K562 (cell line): ENCODE data around the gene PPRC1. TPM values are rescaled to one million over a fixed set of nuclear protein-coding genes. Genes with fewer than 3 reads are reported as not detected.

Source experiments
- ATAC-seq: fragments of 200-7000 bp; cut with Tn5 transposase; 3 replicates; pipeline ENCODE4 v1.9.1; 2020; ENCODE audit warnings: moderate library complexity
- BruUV-seq: library from RNA; stranded (reverse); fragments of 400-500 nt; replicated peaks from 2 replicates; lab custom pipeline; 2021; lab: Mats Ljungman, UMichigan
- CTCF ChIA-PET: fragments of 300-600 bp; formaldehyde crosslinking; extraction: SDS; loops from one replicate; lab custom pipeline; 2021; ENCODE audit warnings: low intra/inter-chr PET ratio; lab: Yijun Ruan, JAX
- POLR2A ChIA-PET: fragments of 300-600, 350-650 bp; sonication (Branson Sonifier 250); formaldehyde crosslinking; extraction: SDS; loops from one replicate; lab custom pipeline; 2021; ENCODE audit warnings: antibody characterized with exemption, inconsistent platforms; lab: Yijun Ruan, JAX
- DNase-seq, 4 experiments: peaks; one replicate each; pipeline versions ENCODE4 v3.0.0 to v3.0.0-alpha.2; 2011 to 2018; ENCODE audit warnings: low spot score in 3 of 4, mixed read lengths in 3 of 4; ENCODE audit errors: extremely low read depth in 1 of 4
- FAIRE-seq: peaks from 2 replicates; lab custom pipeline; 2011; peaks lifted over from hg19 to GRCh38; lab: Jason Lieb, UNC
- H2AFZ ChIP-seq: 2 replicates; pipeline ENCODE4 v1.6.0; 2011; ENCODE audit warnings: low read depth, low read length, control low read depth, inconsistent platforms
- H3K27ac ChIP-seq: fragments of 200-600 bp; 3 replicates; pipeline ENCODE4 v1.8.0; 2011; ENCODE audit warnings: low read depth, mild to moderate bottlenecking, control low read depth, inconsistent platforms, low read length, moderate library complexity, mixed read lengths; ENCODE audit errors: extremely low read depth
- H3K27me3 ChIP-seq, 2 experiments: fragments of 300-600 bp in 1 of 2; 2 replicates in 1 of 2; 3 replicates in 1 of 2; pipeline versions ENCODE4 v1.6.0 to v1.8.0; 2011; ENCODE audit warnings: inconsistent platforms in 2 of 2, low read length in 2 of 2, mild to moderate bottlenecking in 1 of 2, mixed read lengths in 1 of 2, moderate library complexity in 1 of 2; ENCODE audit not compliant: control insufficient read depth in 2 of 2, insufficient read depth in 2 of 2
- H3K36me3 ChIP-seq: fragments of 300-600 bp; 3 replicates; pipeline ENCODE4 v1.8.0; 2011; ENCODE audit warnings: mild to moderate bottlenecking, low read length, inconsistent platforms; ENCODE audit not compliant: control insufficient read depth, insufficient read depth
- H3K4me1 ChIP-seq, 2 experiments: fragments of 200-600 bp in 1 of 2; replicated peaks in 1 of 2; 2 replicates in 1 of 2; 3 replicates in 1 of 2; pipeline versions ENCODE4 v1.5.1 to v1.8.0; 2011; ENCODE audit warnings: inconsistent platforms in 2 of 2, low read length in 2 of 2, mild to moderate bottlenecking in 1 of 2, mixed read lengths in 1 of 2, moderate library complexity in 1 of 2; ENCODE audit not compliant: control insufficient read depth in 2 of 2, insufficient read depth in 2 of 2
- H3K4me2 ChIP-seq: 2 replicates; pipeline ENCODE4 v1.6.1; 2011; ENCODE audit warnings: low read length, control low read depth, inconsistent platforms, mixed read lengths; ENCODE audit not compliant: insufficient read depth
- H3K4me3 ChIP-seq: fragments of 200-600 bp; sonication (generic), shearing (Covaris generic); 2 replicates; pipeline ENCODE4 v1.5.1; 2016; ENCODE audit warnings: control low read depth, inconsistent platforms
- H3K79me2 ChIP-seq: fragments of 200-600 bp; 3 replicates; pipeline ENCODE4 v1.8.0; 2011; ENCODE audit warnings: low read length, inconsistent platforms; ENCODE audit not compliant: control insufficient read depth, insufficient read depth
- H3K9ac ChIP-seq, 2 experiments: 2 replicates each; pipeline versions ENCODE4 v1.6.0 to v1.6.1; 2011; ENCODE audit warnings: low read depth in 2 of 2, low read length in 2 of 2, control low read depth in 1 of 2, inconsistent platforms in 1 of 2, mild to moderate bottlenecking in 1 of 2, mixed read lengths in 1 of 2; ENCODE audit not compliant: insufficient read depth in 1 of 2
- H3K9me1 ChIP-seq: one replicate; pipeline ENCODE4 v1.6.0; 2011; ENCODE audit warnings: inconsistent platforms, mild to moderate bottlenecking, low read length, moderate library complexity; ENCODE audit not compliant: control insufficient read depth, insufficient read depth
- H3K9me3 ChIP-seq: replicated peaks from 2 replicates; pipeline ENCODE4 v1.5.1; 2011; ENCODE audit warnings: low read depth, low read length, inconsistent platforms; ENCODE audit not compliant: control insufficient read depth, insufficient read depth
- H4K20me1 ChIP-seq: replicated peaks from 2 replicates; pipeline ENCODE4 v1.6.1; 2011; ENCODE audit warnings: low read length, inconsistent platforms, mixed read lengths; ENCODE audit not compliant: control insufficient read depth, insufficient read depth
- BCLAF1 ChIP-seq, 2 experiments: fragments of 450-650 bp in 1 of 2; IDR thresholded peaks; 2 replicates each; pipeline ENCODE4 v1.6.1; 2011 to 2017; ENCODE audit warnings: low read depth in 2 of 2, antibody characterized with exemption in 1 of 2, borderline replicate concordance in 1 of 2, low read length in 1 of 2, mild to moderate bottlenecking in 1 of 2, mixed read lengths in 1 of 2; ENCODE audit not compliant: control insufficient read depth in 1 of 2
- EWSR1 ChIP-seq: fragments of 450-650 bp; IDR thresholded peaks from 2 replicates; pipeline ENCODE4 v1.6.1; 2018; ENCODE audit warnings: borderline replicate concordance, mild to moderate bottlenecking, low read depth, moderate library complexity; ENCODE audit not compliant: partially characterized antibody
- FOXA3 ChIP-seq, 2 experiments: fragments of 450-650 bp in 1 of 2; sonication (generic) in 1 of 2; formaldehyde crosslinking; IDR thresholded peaks in 1 of 2; conservative IDR thresholded peaks in 1 of 2; 2 replicates each; pipeline versions ENCODE4 v1.4.0 to v1.8.0; 2020 to 2022; ENCODE audit warnings: mild to moderate bottlenecking in 2 of 2, missing genetic modification reagents in 1 of 2
- HDAC3 ChIP-seq: fragments of 450-650 bp; IDR thresholded peaks from 2 replicates; pipeline ENCODE4 v1.6.1; 2018; ENCODE audit warnings: borderline replicate concordance, mild to moderate bottlenecking, moderate library complexity; ENCODE audit not compliant: partially characterized antibody
- LCOR ChIP-seq: sonication (generic); formaldehyde crosslinking; IDR thresholded peaks from 2 replicates; pipeline ENCODE4 v1.8.0; 2022; ENCODE audit warnings: mild to moderate bottlenecking, missing genetic modification reagents
- MED1 ChIP-seq: sonication (generic); formaldehyde crosslinking; IDR thresholded peaks from 2 replicates; pipeline ENCODE4 v1.8.1; 2023; ENCODE audit warnings: missing genetic modification reagents, borderline replicate concordance
- NCOA1 ChIP-seq: fragments of 450-650 bp; IDR thresholded peaks from 2 replicates; pipeline ENCODE4 v1.6.1; 2016; ENCODE audit warnings: low read depth
- POLR2G ChIP-seq: fragments of 200-400 bp; formaldehyde crosslinking; IDR thresholded peaks from 2 replicates; pipeline ENCODE4 v1.6.1; 2017; ENCODE audit warnings: low read depth, mild to moderate bottlenecking, antibody characterized with exemption, low read length, moderate library complexity
- POLR2H ChIP-seq: IDR thresholded peaks from 2 replicates; pipeline ENCODE4 v1.6.1; 2016; ENCODE audit warnings: missing genetic modification characterization, low read depth, mild to moderate bottlenecking, control low read depth, missing compliant biosample characterization, moderate library complexity
- SFPQ ChIP-seq: fragments of 200-400 bp; formaldehyde crosslinking; IDR thresholded peaks from 2 replicates; pipeline ENCODE4 v1.6.1; 2017; ENCODE audit warnings: mild to moderate bottlenecking, low read depth, low read length, moderate library complexity
- SNIP1 ChIP-seq: fragments of 450-650 bp; IDR thresholded peaks from 2 replicates; pipeline ENCODE4 v1.7.1; 2017; ENCODE audit warnings: low read depth, mild to moderate bottlenecking
- TEAD1 ChIP-seq, 2 experiments: fragments of 450-650 bp in 1 of 2; sonication (generic) in 1 of 2; formaldehyde crosslinking; IDR thresholded peaks; 2 replicates each; pipeline versions ENCODE4 v1.4.0 to v1.8.0; 2020 to 2022; ENCODE audit warnings: mild to moderate bottlenecking in 2 of 2, missing genetic modification reagents in 1 of 2
- ZFP91 ChIP-seq: sonication (generic); formaldehyde crosslinking; IDR thresholded peaks from 2 replicates; pipeline ENCODE4 v1.8.0; 2022; ENCODE audit warnings: mild to moderate bottlenecking, missing genetic modification reagents
- ZNF253 ChIP-seq: fragments of 250-450 bp; sonication (Bioruptor Pico); conservative IDR thresholded peaks from 2 replicates; pipeline ENCODE4 v1.6.1; 2021; ENCODE audit warnings: mild to moderate bottlenecking
- ZNF707 ChIP-seq: fragments of 250-450 bp; sonication (Bioruptor Pico); conservative IDR thresholded peaks from 2 replicates; pipeline ENCODE4 v1.8.0; 2022; ENCODE audit warnings: inconsistent platforms, mild to moderate bottlenecking, moderate library complexity
- WGBS: fragments of 100-300 bp; shearing (Covaris generic); methylation state at CpG from one replicate; pipeline ENCODE4 v1.1.6; 2016; ENCODE audit warnings: low coverage, mixed read lengths; ENCODE audit not compliant: insufficient coverage; ENCODE audit errors: missing lambda C conversion rate; 5-methylcytosine and 5-hydroxymethylcytosine counted together
- in situ Hi-C: fragments of 300-500 bp; cut with MboI; formaldehyde crosslinking; loops from 4 replicates; pipeline ENCODE4 v1.15.0; 2018; ENCODE audit warnings: inconsistent platforms, mixed read lengths
- intact Hi-C: fragments of 100-400 bp; cut with micrococcal nuclease; formaldehyde crosslinking; loops from 2 replicates; pipeline ENCODE4 v1.14.2; 2022
- polyA plus RNA-seq, 8 experiments: library from polyadenylated mRNA; depleted of rRNA in 4 of 8; stranded (reverse) in 5 of 8; unstranded in 3 of 8; fragments of >200 nt; fragmentation: Nextera tagmentation in 2 of 8; fragmentation: Illumina TruSeq in 1 of 8; extraction: Ambion mirVana in 2 of 8; extraction: Trizol in 1 of 8; gene quantifications; 2 replicates each; pipeline versions ENCODE4 v1.2.1 to v1.2.3, GENCODE V29; 2011 to 2014; ENCODE audit warnings: inconsistent platforms in 1 of 8, missing spikeins in 1 of 8
- total RNA-seq, 7 experiments: library from RNA; depleted of rRNA in 6 of 7; stranded (reverse); fragments of >200 nt in 6 of 7; fragmentation: Illumina TruSeq in 2 of 7; extraction: Trizol in 2 of 7; gene quantifications; 2 replicates each; pipeline versions ENCODE4 v1.2.1 to v1.2.3, GENCODE V29; 2011 to 2021; ENCODE audit warnings: low replicate concordance in 1 of 7

Gene PPRC1
- total and polyA plus RNA-seq, 9 of the 15 experiments (the other 6 are each of a cell fraction or from before 2014, with no cell fraction given) = 8.5 to 47.1 (median 16.2) TPM

GRCh38 chr10:102148275-102148674 is 15.4 kb downstream of the PPRC1 start:
- no peaks in the 10 kb centered on the region for H3K27me3 ChIP-seq
- POLR2A ChIA-PET = interaction anchor here (9.9 kb wide), 1 partner anchor 10 kb away, joined by 92 read pairs; no protein-coding TSS in a partner anchor
- 89% methylated on average over 7 of the region's 13 CpGs for WGBS
- no peak for TF ChIP-seq POLR2H (tag)
- no peak for TF ChIP-seq POLR2G
- no peak for TF ChIP-seq LCOR
- no peak for TF ChIP-seq ZNF707 (CRISPR knock-in tag)
- TF ChIP-seq HDAC3 = no peak
- no peak for TF ChIP-seq ZNF253
- no peak for TF ChIP-seq SNIP1
- TF ChIP-seq MED1 (CRISPR knock-in tag) = no peak
- TF ChIP-seq ZFP91 (CRISPR knock-in tag) = no peak
- TF ChIP-seq BCLAF1 (IDR thresholded peaks at IDR 0.05; ENCODE audit: borderline replicate concordance in 1 of 2, control insufficient read depth in 1 of 2, low read depth in 2 of 2, low read length in 1 of 2) = no peak
- TF ChIP-seq EWSR1 = no peak
- TF ChIP-seq FOXA3 (CRISPR knock-in tag; conservative IDR thresholded peaks at IDR 0.05 in 1 of 2, IDR thresholded peaks at IDR 0.05 in 1 of 2) = no peak
- TF ChIP-seq NCOA1 = no peak
- no peak for TF ChIP-seq TEAD1 (CRISPR knock-in tag; IDR thresholded peaks at IDR 0.05)
- no peak for TF ChIP-seq SFPQ

More at GRCh38 chr10:102148275-102148674, 15.4 kb downstream of the PPRC1 start:
- CTCF ChIA-PET = no interaction called here
- DNase-seq (no peak), ATAC-seq (no peak), FAIRE-seq (no peak)
- no TSS peak for BruUV-seq
- H3K9ac ChIP-seq = no peak overlapping the region; a peak in 1 of 4 replicates
- no peak overlapping the region for H3K27ac ChIP-seq
- H3K79me2 ChIP-seq = peaks cover 12% of the 10 kb centered on the region
- H4K20me1 ChIP-seq = peaks cover 3% of the 10 kb centered on the region; the same call in 1 of the 2 replicates
- H2AFZ ChIP-seq = no peak overlapping the region
- H3K4me2 ChIP-seq = no peak overlapping the region
- H3K4me3 ChIP-seq = no peak overlapping the region
- H3K9me3 ChIP-seq = no peaks in the 10 kb centered on the region
- H3K36me3 ChIP-seq = peaks cover 81% of the 10 kb centered on the region
- H3K9me1 ChIP-seq = no peaks in the 10 kb centered on the region
- intact Hi-C loops = no loop called here
- peaks cover 6 to 11% of the 10 kb centered on the region in 2 experiments; a peak in 3 of 5 replicates for H3K4me1 ChIP-seq
- in situ Hi-C loops = no loop called here
